Sciatic nerve (tissue), 2 donors: ENCODE data around the gene PLCG2. TPM values are rescaled to one million over a fixed set of nuclear protein-coding genes. Genes with fewer than 3 reads are reported as not detected.
"Not testable (repeated sequence)": the region's sequence is repeated elsewhere in the genome, so short reads cannot be mapped to it uniquely, and the experiment has no call there.

Experiments
- ATAC-seq: fragments of 200-7000 bp; cut with Tn5 transposase; one replicate; pipeline ENCODE4 v1.9.1; 2020; ENCODE audit warnings: mild to moderate bottlenecking, moderate library complexity
- DNase-seq: peaks from one replicate; pipeline ENCODE4 v3.0.0-alpha.2; 2020; ENCODE audit warnings: low spot score
- intact Hi-C: fragments of 100-400 bp; cut with DNase I; formaldehyde crosslinking; loops from one replicate; pipeline ENCODE4 v1.14.2; 2022
- total RNA-seq: library from RNA; stranded (reverse); fragmentation: NEBNext Ultra II Directional; extraction: Animal tissue kit (Norgen Biotek cat#: 25700); gene quantifications from one replicate; pipeline ENCODE4 v1.2.1, GENCODE V29; 2021
- donor health status: DM: no; HTN: no; CAD: no.
- donor health status: DM: no; HTN: no; CAD: no.

Gene PLCG2
- total RNA-seq, 1 donor from 2014 or later, result 40.7 TPM

DNA sequence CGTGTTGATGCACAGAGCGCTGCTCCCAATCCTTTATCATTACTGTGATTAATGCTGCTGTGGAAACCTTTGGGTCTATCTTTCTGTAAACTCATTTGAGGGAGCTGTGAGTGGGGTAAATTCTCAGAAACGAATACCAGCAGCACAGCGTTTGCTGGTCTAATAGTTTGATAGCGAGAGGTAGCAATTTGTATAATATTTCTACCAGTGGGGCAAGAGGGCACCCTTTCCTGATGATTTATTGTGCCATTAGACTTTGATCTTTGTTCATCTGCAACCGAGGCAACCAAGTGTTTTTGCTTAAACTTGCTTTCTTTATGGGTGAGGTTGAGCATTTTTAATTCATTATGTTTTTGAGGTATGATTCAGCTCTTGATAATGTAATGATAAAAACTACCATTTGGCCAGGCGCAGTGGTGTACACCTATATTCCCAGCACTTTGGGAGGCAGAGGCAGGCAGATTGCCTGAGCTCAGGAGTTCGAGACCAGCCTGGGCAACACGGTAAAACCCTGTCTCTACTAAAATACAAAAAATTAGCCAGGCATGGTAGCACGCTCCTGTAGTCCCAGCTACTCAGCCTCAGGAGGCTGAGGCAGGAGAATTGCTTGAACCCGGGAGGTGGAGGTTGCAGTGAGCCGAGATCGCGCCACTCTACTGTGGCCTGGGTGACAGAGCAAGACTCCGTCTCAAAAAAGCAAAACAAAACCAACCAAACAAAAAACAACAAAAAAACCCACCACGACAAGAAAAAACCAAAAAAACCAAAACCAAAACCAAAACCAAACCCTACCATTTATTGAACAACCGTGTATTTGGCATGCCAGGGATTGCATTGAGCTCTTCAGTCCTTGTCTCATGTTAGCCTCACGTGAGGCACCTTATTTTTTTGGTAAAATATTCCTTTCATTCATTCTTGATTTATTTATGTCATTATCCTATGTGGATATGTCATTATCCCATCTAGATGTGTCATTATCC, 81.5 kb downstream of the PLCG2 start:
- intact Hi-C loops, result no loop called here
- no peak for ATAC-seq
- no peak for DNase-seq

DNA sequence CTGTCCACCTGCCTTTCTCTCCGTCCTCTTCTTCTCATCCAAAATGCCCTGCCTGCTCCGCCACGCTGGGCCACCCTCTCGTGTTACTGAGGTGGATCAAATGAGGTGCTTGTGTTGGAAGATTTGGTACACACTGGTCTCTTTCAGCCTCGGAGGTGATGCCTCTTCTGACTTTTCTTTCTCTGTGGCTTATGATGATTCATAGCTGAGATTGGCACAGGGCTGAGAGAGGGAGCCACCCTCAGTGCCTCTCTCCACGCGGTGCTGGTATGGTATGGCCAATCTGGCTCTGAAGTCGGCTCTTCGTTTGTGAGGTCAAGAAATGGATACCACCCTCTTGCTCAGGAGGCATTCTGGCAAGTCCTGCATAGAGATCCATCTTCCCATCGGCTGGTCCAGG, 82.4 kb downstream of the PLCG2 start:
- intact Hi-C loops, result no loop called here
- DNase-seq (no peak), ATAC-seq (no peak)

DNA sequence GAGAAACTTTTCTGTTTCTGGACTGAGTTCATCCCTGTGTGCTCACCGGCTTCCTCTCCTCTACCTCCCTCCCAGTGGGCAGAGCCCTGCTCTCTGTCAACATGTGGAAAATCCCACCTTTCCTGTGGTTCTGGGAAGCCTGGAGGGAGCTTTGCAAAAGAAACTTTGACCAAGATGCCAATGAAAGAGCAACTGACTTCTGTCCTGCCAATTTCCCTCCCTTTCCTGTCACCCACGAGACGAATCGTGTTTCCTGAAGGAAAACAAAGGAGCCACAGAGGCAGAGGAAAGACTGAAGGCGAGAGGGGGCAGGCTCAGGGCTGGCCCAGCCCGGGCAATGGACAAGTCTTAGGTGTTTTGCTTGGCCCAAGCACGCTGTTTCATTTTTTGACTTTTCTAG, 82.8 kb downstream of the PLCG2 start:
- ATAC-seq, result no peak

DNA sequence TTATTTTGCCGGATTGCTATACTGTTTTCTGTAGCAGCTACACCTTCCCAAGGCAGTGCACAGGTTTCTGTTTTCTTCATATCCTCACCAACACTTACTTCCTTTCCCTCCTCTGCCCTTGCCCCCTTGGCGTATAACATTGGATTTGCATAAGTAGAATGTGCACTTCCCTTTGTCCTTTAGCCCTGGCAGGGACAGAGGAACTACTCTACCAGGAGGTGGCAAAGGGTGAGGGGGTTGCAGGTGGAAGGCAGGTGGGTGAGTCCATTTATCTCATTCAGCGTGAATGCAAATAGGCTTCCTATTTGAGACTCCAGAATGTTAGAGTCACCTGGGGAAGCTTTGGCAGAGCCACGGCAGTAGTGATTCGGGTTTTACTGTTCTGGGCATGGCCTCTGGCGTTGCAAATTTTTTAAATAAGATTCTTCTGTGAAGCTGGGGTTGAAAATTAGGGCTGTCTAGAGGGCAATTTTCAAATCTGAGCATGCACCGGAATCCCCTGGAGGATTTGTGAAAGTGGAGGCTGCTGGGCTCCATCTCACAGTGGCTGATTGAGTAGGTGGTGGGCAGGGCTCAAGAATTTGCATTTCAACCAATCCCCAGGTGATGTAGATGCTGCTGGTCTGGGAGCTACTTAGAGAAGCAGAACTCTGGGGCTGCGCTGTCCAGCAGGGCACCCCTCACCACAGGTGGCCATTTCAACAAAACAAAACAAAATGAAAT, 84.7 kb downstream of the PLCG2 start:
- DNase-seq, result no peak
- no peak for ATAC-seq
- intact Hi-C loops, result no loop called here

More for the DNA sequence above, 82.8 kb downstream of the PLCG2 start:
- DNase-seq, result no peak
- intact Hi-C loops, result no loop called here

DNA sequence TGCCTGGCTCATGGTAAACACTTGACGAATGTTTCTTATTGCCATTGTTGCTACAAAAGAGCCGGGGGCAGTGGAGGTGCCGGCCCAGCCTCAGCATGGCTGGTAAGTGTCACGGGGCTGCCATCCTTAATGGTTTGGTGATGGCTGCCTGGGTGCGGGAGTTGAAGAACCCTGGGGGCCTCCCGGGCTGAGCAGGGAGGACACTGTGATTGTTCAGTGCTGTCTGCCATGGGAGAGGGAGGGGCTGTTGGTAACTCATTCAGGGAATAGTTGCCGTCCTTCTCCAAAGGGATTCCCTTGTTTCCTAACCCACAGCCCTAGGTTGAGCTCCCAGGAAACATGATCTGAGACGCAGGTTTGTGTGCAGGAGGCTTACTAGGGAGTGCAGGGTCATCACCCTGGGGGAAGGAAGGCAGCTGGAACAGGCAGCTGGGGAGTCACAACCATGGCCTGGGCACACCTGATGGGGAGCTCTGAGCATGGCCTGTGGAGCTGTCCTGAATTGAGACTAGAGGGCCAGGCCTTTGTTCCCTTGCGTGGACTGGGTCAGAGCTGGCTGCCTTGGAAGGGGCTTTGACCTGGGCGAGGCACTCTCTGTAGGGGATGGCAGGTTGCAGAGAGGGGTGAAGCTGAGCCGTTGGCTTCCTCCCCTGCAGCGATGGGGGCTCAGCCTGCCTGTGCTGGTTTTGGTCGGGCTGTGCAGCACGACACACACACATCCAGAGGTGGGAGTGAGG, 85.7 kb downstream of the PLCG2 start:
- no peak for ATAC-seq
- DNase-seq, result no peak
- intact Hi-C loops, result no loop called here

DNA sequence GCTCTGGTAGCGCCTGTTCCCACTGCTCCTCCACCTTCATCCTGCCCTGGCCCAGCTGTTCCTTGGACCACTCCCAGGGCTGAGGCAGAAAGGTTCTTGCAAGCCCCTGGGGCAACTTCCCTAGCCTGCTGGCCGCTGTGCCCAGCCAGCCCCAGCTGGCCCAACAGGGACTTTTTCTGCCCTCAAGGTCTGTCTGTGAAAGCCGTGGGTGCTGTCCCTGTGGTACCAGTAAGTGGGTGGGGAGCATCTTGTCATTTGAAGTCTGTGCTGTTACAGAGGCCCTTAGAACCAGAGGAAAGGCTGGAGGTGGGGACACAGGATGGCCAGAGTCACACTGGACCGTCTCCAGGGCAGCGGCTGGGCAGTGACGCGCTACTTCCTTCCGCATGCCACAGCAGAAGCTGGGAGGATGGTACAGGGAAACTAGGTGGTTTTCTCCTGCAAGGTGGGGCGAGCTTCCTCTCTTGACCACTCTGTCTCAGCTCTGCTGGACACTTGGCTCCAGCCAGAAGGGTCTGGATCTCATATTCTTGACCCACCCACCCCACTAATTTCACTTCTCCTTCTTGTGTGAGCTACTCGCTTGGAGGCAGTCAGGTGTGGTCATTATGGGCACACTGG, 87.8 kb downstream of the PLCG2 start:
- intact Hi-C loops, result no loop called here
- no peak for DNase-seq
- peak; percentile 79 for ATAC-seq

DNA sequence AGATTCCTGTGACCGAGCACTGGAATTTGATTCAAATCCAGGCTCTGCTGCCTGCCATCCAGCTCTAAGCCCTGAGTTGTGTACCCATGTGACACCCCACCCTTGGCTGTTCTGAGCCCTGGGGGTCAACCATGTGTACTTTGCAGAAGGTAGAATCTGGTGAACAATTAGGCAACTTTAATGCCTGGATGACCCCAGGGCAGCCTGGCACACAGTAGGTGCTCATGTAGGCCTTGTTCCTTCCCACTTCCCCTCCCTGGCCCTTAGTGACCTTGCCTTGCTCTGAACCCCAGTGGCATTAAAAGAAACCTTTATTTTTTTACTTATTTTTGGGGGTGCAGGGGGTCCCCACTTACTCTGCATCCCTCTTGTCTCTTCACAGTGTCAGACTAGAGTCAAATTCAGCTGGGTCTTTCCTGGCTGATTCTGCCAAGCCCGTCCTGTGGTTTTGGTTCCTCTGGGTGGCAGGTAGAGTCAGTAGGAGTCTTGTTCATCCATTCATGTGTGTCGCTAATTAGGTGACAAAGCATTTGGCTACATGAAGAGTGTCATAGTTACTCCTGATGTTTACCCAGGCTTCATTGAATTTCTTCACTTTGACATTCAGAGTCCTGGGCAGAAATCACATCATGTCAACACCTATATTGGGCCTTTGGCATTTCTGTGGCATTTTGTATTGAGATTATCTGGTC, 89.1 kb downstream of the PLCG2 start:
- DNase-seq, result no peak
- ATAC-seq, result no peak
- intact Hi-C loops, result no loop called here

DNA sequence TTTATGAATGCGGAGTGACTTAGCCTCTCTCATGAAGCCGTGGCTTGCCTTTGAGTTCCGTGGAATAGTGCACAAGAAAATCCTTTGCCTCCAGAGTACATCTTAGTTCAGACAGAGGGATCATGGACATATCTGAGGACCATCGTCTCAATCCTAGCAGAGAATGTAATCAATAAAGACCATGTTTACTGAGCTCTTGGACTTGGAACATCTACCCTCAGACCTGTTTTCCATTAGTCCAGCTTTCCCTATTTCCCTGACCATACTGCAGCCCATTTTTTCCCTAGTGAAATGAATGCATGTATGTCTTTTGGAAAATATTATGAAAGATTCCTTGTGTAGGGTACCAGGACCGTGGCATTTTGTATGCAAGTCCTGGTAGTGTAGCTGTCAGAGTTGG, 90.2 kb downstream of the PLCG2 start:
- DNase-seq (no peak), ATAC-seq (no peak)
- intact Hi-C loops, result no loop called here

DNA sequence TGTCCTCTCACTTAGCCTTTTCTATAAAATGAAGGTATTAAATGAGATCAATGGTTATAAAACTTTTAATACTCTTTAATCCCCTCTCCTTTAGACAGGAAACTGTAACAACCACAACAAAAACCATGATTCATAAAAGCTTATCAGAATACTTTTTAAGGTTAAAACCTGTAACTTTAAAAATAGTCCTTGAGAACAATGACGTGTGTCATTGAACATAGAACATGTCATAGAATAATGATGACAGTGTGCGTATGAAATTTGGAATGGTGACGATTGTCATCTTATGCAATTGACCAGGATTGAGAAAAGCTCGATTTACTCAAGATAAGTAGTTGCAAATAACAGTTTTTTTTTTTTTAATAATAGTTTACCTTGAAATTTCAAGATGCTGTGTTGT, 94.1 kb downstream of the PLCG2 start:
- no peak for DNase-seq
- ATAC-seq, result no peak
- intact Hi-C loops, result no loop called here

DNA sequence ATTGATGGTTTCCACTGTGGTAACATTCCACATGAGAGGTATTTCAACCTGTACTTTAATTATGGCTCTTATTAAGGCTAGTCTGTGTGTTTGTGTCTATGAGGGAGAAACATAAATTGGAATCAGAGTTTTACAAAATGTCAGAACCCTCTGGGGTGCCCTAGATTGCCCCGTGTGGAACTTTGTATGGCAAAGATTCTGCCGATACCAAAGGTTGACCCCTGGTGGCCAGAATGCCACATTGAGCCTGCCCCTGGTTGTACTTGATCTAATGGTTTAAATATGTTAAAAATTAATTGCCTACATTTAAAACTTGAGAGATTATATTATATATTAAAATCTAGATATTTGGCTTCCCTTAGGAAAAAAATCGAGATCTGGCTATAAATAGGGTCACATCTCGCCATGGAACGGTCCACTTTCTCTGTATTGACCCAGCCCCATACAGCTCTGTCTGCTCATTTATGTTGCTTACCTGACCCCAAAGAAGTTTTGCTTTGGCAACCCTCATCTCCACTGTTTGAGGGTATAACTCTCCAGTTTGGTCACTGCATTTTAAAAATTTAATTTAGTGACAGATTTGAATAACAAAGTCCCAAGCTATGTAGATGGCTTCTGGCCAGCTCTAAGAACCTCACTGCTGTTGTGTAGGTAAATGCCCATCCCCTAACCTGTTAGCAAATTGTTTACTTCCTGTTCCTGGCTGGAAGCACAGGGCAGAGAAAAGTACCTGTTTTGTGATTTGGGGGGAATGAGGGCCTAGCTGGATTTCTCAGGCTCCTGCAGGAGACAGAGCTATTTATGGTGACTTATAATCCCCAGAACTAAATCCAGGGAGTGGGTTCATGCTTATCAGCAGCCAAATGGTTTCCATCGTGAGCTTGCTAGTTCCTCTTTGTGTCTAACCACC, 95.0 kb downstream of the PLCG2 start:
- intact Hi-C loops, result no loop called here
- DNase-seq (peak; percentile 66), ATAC-seq (no peak)

DNA sequence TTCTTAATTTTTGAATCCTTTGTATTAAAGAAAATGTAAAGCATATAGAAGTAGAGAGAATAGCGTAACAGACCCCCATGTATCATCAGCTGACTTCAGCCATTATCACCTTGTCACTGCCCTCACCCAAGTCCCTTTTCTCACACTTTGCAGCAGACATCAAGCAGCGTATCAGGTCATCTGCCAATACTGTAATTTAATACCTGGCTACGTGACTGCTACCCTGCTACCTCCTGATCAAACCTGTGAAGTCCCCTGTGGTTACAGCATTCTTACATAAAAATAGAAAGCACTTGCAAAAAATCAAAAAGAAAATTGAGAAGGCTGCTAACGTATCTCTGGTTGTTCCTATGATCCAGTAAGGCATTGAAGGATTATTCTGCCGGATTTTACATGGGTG, 96.4 kb downstream of the PLCG2 start:
- no peak for DNase-seq
- ATAC-seq, result no peak
- intact Hi-C loops, result no loop called here

DNA sequence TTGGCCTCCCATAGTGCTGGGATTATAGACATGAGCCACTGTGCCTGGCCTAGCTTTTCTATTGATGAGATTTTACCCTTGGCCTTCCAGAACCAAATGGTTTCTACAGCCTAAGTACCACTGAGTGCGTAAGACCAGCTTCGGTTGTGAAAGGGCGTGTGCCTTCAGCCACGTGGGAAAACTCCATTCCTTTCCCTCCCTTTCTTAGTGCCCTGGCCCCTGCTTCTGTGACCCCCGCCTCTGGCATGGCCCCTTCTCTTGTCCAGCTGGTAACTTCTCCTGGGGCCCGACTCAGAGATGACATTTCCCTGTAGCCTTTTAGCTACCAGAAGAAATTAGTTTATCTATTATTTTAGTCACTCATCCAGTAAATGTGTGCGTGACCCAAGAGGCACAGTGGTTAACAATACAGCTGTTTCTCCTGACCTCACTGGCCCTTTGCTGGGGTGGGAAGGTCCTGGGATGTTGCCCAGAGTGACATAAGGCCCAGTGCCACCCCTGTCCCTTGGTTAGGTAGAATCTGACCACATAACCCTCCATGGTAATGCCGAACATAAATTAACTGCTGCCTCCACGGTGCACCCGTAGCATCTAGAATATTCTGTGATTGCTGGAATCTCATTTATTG, 97.3 kb downstream of the PLCG2 start:
- DNase-seq (no peak), ATAC-seq (no peak)
- intact Hi-C loops, result no loop called here

DNA sequence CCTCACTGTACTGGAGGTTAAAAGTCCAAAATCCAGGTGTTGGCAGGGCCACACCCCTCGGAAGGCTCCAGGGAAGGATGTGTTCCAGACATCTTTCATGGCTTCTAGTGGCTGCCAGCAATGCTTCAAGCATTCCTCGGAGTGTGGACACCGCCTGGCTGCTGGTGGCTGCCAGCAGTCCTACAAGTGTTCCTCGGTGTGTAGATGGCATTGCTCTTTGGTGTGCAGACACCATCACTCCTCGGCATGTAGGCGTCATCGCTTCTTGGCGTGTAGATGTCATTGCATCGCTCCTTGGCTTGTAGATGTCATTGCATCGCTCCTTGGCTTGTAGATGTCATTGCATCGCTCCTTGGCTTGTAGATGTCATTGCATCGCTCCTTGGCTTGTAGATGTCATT, 98.4 kb downstream of the PLCG2 start:
- ATAC-seq, intact Hi-C loops, DNase-seq: not testable (repeated sequence)

DNA sequence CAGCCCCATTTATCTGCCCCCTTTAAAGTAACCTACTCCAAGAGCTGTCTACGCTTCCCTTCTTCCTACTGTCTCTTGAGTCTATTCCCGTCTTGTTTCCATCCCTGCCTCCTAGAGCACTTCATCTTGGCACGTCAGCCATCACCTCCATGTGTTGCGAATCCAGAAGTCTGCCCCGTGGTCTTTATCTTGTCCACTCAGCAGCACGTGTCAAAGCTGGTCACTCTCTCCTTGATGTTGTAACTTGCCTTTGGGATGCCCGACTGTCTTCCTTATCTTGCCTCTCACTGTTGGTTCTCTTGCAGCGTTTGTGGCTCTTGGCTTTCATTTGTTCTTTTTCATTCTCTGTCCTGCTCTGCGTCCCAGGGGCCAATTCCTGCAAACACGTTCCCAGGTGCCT, 99.4 kb downstream of the PLCG2 start:
- intact Hi-C loops, result no loop called here
- ATAC-seq (no peak), DNase-seq (no peak)

DNA sequence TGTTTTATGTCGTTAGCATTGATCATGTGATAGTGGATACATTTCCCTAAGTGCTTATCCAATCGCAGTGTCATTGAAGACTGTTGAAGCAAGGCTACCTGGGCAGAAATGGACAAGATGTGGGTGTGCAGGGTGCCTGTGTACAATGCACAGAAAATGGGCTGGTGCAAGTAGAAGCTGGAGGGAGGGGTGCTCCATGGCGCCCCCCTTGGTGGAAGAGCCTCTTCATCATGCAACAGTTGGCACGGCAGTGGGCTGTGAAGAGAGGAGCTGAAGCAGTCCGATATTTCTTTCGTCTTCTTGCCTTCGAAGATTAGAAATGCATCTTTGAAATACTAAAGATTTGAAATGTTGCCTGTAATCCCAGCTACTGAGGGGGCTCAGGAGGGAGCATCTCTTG, 100.5 kb downstream of the PLCG2 start:
- intact Hi-C loops, result no loop called here
- no peak for DNase-seq
- no peak for ATAC-seq

DNA sequence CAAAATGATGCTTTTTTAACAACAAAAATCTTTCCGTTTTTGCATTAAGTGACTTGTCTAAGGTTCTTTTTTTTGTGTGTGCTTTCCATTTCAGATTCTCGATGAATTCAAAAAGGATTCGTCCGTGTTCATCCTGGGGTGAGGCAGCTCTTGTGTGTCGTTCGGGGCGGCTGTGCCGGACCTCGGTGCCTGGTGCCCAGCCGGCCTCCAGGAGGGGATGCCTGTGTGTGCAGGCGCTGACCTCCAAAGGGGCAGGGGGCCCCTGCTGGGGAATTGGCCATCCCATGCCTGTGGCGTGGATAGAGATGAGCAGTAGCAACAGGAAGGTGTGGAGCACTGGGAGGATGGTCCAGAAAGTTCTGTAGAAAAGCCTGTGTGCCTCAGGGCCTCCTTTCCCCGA, 101.7 kb downstream of the PLCG2 start:
- DNase-seq, result no peak
- ATAC-seq, result no peak
- intact Hi-C loops, result no loop called here

DNA sequence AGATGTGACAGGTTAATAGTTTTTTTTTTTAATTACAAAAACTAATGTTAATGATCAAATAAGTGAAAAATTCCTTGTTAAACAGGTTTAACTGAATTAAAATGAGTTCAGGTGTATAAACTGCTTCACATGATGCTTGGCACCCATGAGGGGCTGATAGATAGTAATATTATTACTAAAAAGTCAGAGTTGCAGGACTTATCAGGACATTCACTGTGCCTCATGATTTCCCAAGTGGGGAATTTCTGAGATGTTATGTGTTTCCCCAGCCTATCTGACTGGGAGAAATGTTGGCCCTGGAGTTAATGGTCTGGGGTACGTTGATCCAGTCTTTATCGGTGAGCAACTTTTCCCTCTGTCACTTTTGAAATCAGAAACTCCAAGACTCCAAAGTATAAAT, 102.1 kb downstream of the PLCG2 start:
- intact Hi-C loops, result no loop called here
- DNase-seq (no peak), ATAC-seq (no peak)
